ENCODE measurements around the gene SMAD2. TPM values are rescaled to one million over a fixed set of nuclear protein-coding genes. Genes with fewer than 3 reads are reported as not detected.
"Not testable (repeated sequence)": the region's sequence is repeated elsewhere in the genome, so short reads cannot be mapped to it uniquely, and the experiment has no call there.

The SMAD2 gene
- total and polyA plus RNA-seq, 7 donors: 34.1 to 101 (median 56.1) TPM

GRCh38 chr18:47832348-47832747 is 98.1 kb downstream of the SMAD2 start:
- H3K4me1 ChIP-seq: no peaks in the 10 kb centered on the region
- no peak for DNase-seq
- H3K36me3 ChIP-seq: peaks cover 0 to 21% (median 2%) of the 10 kb centered on the region in 4 donors
- no peak for TF ChIP-seq EP300 (IDR thresholded peaks at IDR 0.05)
- TF ChIP-seq POLR2AphosphoS5 (IDR thresholded peaks at IDR 0.05): no peak
- TF ChIP-seq POLR2A (IDR thresholded peaks at IDR 0.05): no peak
- TF ChIP-seq CTCF (IDR thresholded peaks at IDR 0.05): no peak
- no peak overlapping the region for H3K4me3 ChIP-seq
- 80 to 98% methylated on average over 1 of the region's 1 CpG for WGBS, 2 donors
- intact Hi-C loops (cut with DNase I): no loop called here
- H3K27me3 ChIP-seq: no peaks in the 10 kb centered on the region
- H3K9me3 ChIP-seq: no peaks in the 10 kb centered on the region
- no peak overlapping the region for H3K27ac ChIP-seq

GRCh38 chr18:47831351-47831750 is 99.1 kb downstream of the SMAD2 start:
- 89 to 92% methylated on average over 1 of the region's 1 CpG for WGBS, 2 donors
- DNase-seq: no peak
- no peaks in the 10 kb centered on the region for H3K4me1 ChIP-seq
- no peak for TF ChIP-seq POLR2A (IDR thresholded peaks at IDR 0.05)
- no peak for TF ChIP-seq EP300 (IDR thresholded peaks at IDR 0.05)
- TF ChIP-seq POLR2AphosphoS5 (IDR thresholded peaks at IDR 0.05): no peak
- no peak for TF ChIP-seq CTCF (IDR thresholded peaks at IDR 0.05)
- H3K9me3 ChIP-seq: no peaks in the 10 kb centered on the region
- H3K27me3 ChIP-seq: no peaks in the 10 kb centered on the region
- peaks cover 0 to 14% (median 1%) of the 10 kb centered on the region in 4 donors for H3K36me3 ChIP-seq
- H3K27ac ChIP-seq: no peak overlapping the region
- intact Hi-C loops (cut with DNase I): no loop called here
- no peak overlapping the region for H3K4me3 ChIP-seq

GRCh38 chr18:47830772-47831171 is 99.7 kb downstream of the SMAD2 start:
- TF ChIP-seq EP300 (IDR thresholded peaks at IDR 0.05) (no peak), POLR2AphosphoS5 (IDR thresholded peaks at IDR 0.05) (no peak), POLR2A (IDR thresholded peaks at IDR 0.05) (no peak), CTCF (IDR thresholded peaks at IDR 0.05) (no peak)
- H3K27me3 ChIP-seq: no peaks in the 10 kb centered on the region
- no peak for DNase-seq
- intact Hi-C loops (cut with DNase I): no loop called here
- no peak overlapping the region for H3K27ac ChIP-seq
- H3K9me3 ChIP-seq: no peaks in the 10 kb centered on the region
- peaks cover 0 to 14% (median 0%) of the 10 kb centered on the region in 4 donors for H3K36me3 ChIP-seq
- 94 to 95% methylated on average over 3 of the region's 3 CpGs for WGBS, 2 donors
- H3K4me1 ChIP-seq: no peaks in the 10 kb centered on the region
- no peak overlapping the region for H3K4me3 ChIP-seq

GRCh38 chr18:47829831-47830230 is 100.6 kb downstream of the SMAD2 start:
- TF ChIP-seq EP300 (IDR thresholded peaks at IDR 0.05) (no peak), CTCF (IDR thresholded peaks at IDR 0.05) (no peak), POLR2A (IDR thresholded peaks at IDR 0.05) (no peak), POLR2AphosphoS5 (IDR thresholded peaks at IDR 0.05) (no peak)
- no peaks in the 10 kb centered on the region for H3K27me3 ChIP-seq
- 90 to 94% methylated on average over 3 of the region's 3 CpGs for WGBS, 2 donors

GRCh38 chr18:47828031-47828430 is 102.4 kb downstream of the SMAD2 start:
- H3K36me3 ChIP-seq; DNase-seq; H3K27ac ChIP-seq; H3K27me3 ChIP-seq; H3K9me3 ChIP-seq; intact Hi-C loops (cut with DNase I); H3K4me3 ChIP-seq; H3K4me1 ChIP-seq: not testable (repeated sequence)
- 97% methylated on average over 34 of the region's 34 CpGs for WGBS, 2 donors

More at GRCh38 chr18:47829831-47830230, 100.6 kb downstream of the SMAD2 start:
- H3K9me3 ChIP-seq: no peaks in the 10 kb centered on the region
- intact Hi-C loops (cut with DNase I): no loop called here
- no peak for DNase-seq
- H3K27ac ChIP-seq: no peak overlapping the region
- H3K36me3 ChIP-seq: peaks cover 0 to 10% (median 0%) of the 10 kb centered on the region in 4 donors
- H3K4me3 ChIP-seq: no peak overlapping the region
- H3K4me1 ChIP-seq: no peaks in the 10 kb centered on the region

All from sigmoid colon (tissue), 7 donors.